PC-3 (cell line): ENCODE data around the gene ERGIC1.

ENCODE experiments used
- CTCF ChIP-seq: fragments of 300-600 bp; sonication (generic); conservative IDR thresholded peaks from 2 replicates; pipeline ENCODE4 v1.5.1; 2017; ENCODE audit warnings: antibody characterized with exemption, low read depth, mild to moderate bottlenecking, low read length
- EZH2phosphoT487 ChIP-seq: fragments of 300-600 bp; sonication (generic); IDR thresholded peaks from 2 replicates; pipeline ENCODE4 v1.6.1; 2018; ENCODE audit warnings: mild to moderate bottlenecking, antibody characterized with exemption, low read length, borderline replicate concordance

DNA sequence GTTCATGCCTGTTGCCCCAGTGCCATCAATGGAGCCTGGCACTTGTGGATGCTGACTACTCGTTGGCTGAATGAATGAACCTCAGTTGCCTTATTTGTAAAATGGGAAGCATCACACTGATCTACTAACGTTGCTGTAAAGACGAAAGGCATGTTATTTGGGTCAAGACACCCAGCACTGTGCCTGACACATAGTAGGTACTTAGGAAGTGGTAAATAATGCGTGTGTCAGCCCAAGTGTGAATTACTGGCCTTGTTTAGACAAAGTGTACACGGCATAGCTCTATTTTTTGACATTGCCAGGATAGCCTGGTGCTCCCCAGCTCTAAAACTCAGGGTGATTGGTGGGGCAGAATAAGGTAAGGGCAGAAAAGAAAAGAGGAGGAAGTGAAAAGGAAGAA, 27.4 kb downstream of the ERGIC1 start:
- no peak for TF ChIP-seq EZH2phosphoT487
- TF ChIP-seq CTCF = no peak
